ENCODE measurements around the gene TMEM41A.
A peak's percentile ranks its signal among the peaks of the same experiment; 100 is the strongest.

TMEM41A gene

GRCh38 chr3:185498503-185499396 lies at the start of gene TMEM41A:
Gene TMEM41A (minus strand): TSS chr3:185499035. CDS start chr3:185498961, 74 bp downstream.
- peak; percentile 74 for DNase-seq

GRCh38 chr3:185540695-185541094 lies 41.9 kb upstream of the TMEM41A start:
- no peak for DNase-seq

GRCh38 chr3:185539934-185540333 lies 41.1 kb upstream of the TMEM41A start:
- DNase-seq: no peak

GRCh38 chr3:185537369-185537970 lies 38.6 kb upstream of the TMEM41A start:
- no peak for DNase-seq

GRCh38 chr3:185534511-185534910 lies 35.7 kb upstream of the TMEM41A start:
- DNase-seq: no peak

GRCh38 chr3:185532901-185533300 lies 34.1 kb upstream of the TMEM41A start:
- no peak for DNase-seq

- DNase-seq: no peak
These were observed 32.0 kb upstream of the TMEM41A start for GRCh38 chr3:185530856-185531255.

GRCh38 chr3:185528532-185528931 lies 29.7 kb upstream of the TMEM41A start:
- DNase-seq: no peak

- DNase-seq: no peak
These were observed 28.5 kb upstream of the TMEM41A start for GRCh38 chr3:185527364-185527763.

- DNase-seq: no peak
These were observed 27.6 kb upstream of the TMEM41A start for GRCh38 chr3:185526349-185526951.

- no peak for DNase-seq
These were observed 22.7 kb upstream of the TMEM41A start for GRCh38 chr3:185521349-185522138.

GRCh38 chr3:185519021-185519420 lies 20.2 kb upstream of the TMEM41A start:
- no peak for DNase-seq

GRCh38 chr3:185517387-185518130 lies 18.7 kb upstream of the TMEM41A start:
- no peak for DNase-seq

GRCh38 chr3:185511711-185512110 lies 12.9 kb upstream of the TMEM41A start:
- no peak for DNase-seq

- DNase-seq: no peak
These were observed 9.6 kb upstream of the TMEM41A start for GRCh38 chr3:185508335-185508991.

GRCh38 chr3:185507883-185508282 lies 9.0 kb upstream of the TMEM41A start:
- no peak for DNase-seq

GRCh38 chr3:185504636-185505035 lies 5.8 kb upstream of the TMEM41A start:
- no peak for DNase-seq

- no peak for DNase-seq
These were observed 4.7 kb upstream of the TMEM41A start for GRCh38 chr3:185503521-185503920.

- no peak for DNase-seq
These were observed 4.2 kb upstream of the TMEM41A start for GRCh38 chr3:185502987-185503386.

GRCh38 chr3:185490241-185490640 lies 8.6 kb downstream of the TMEM41A start:
- no peak for DNase-seq

GRCh38 chr3:185489462-185489861 lies 9.4 kb downstream of the TMEM41A start:
- no peak for DNase-seq

- no peak for DNase-seq
These were observed 10.4 kb downstream of the TMEM41A start for GRCh38 chr3:185488465-185488864.
